Endometrial microvascular endothelial cells (primary cell): Measurements from ENCODE around the gene RGS16. TPM values are rescaled to one million over a fixed set of nuclear protein-coding genes. Genes with fewer than 3 reads are reported as not detected.

Experiments
- in situ Hi-C: cut with HindIII; loops from 2 replicates; pipeline ENCODE4 v1.10.0; 2017; ENCODE audit warnings: low sequenced_read_pairs, low pct_unique_long_range_greater_than_20kb; ENCODE audit errors: inconsistent ontology term
- total RNA-seq: library from RNA; depleted of rRNA; stranded (reverse); fragments of >200 nt; gene quantifications from one replicate; pipeline ENCODE4 v1.2.3, GENCODE V29; 2015; ENCODE audit errors: inconsistent ontology term

RGS16 gene
- total RNA-seq, 1 donor from 2014 or later: not detected

DNA sequence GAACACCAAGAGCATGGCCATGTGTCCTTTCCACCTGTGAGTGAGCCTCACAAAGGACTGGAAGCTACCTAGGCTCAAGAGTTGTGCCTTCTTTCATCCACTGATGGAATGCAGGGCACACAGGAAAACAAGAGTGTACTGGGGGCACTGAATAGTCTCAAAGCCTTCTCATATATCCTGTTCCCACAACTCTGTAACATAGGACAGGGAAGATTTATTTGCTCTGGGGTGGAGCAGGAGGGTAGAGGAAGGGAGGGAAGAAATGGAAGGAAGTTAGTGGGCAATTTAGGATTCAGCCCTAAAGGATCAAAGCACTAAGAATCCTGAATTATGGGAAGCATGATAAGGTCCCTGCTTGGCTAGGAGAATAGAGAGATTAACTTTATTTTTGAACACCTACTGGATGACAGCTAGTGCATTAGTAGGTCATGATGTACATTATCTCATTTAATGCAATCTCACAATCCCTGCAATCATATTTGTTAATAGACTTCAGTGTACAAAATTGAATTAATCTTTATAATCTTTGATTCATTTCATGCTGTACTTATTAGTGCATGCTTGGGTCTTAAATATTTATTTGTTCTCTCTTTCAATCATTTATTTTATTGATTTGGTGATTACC, 27.0 kb upstream of the RGS16 start:
- in situ Hi-C loops: no loop called here

DNA sequence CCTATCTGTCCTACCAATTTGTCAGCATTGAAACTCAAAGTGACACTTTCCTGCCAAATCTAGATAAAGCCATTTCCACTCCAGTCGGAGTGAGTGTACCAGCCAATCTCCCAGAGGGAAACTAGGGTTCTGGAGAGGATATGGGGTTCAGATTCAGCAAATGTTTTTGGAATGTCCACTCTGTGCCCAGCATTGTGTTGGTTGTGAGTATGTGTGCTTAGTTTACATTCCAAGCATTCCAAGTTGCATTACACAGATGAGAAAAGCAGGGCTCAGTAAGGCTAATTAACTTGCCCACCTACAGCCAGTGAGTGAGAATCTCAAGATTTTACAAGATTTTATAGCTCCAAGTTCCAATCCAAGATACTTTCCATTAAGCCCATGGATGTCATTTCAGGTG, 26.4 kb upstream of the RGS16 start:
- in situ Hi-C loops: no loop called here

DNA sequence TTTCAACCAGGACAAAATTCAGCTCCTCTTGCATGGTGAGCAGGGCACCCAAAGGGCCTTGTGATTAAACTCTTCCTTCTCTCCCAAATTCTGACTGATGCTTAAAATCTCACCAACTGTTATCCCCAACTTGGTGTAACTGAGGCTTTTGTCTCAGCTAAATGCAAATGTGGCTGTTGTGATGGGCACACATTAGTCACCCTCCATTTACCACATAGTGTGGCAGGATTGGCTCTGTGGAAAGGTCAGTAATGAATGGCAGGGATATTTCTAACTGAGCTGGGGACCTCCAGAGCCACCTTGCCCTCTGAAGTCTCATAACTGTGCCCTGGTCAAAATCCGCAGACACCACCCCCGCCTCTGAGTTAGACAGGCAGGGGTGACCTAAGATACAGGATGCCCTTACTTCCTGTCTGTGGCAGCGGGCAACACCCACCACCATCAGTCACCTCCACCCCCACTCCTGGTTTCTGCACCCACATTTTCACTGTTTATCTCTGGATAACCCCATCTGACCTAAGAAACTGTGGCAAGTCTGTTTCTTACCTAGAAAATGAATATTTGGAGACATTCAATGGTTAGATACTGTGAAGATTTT, 25.4 kb upstream of the RGS16 start:
- in situ Hi-C loops: no loop called here

DNA sequence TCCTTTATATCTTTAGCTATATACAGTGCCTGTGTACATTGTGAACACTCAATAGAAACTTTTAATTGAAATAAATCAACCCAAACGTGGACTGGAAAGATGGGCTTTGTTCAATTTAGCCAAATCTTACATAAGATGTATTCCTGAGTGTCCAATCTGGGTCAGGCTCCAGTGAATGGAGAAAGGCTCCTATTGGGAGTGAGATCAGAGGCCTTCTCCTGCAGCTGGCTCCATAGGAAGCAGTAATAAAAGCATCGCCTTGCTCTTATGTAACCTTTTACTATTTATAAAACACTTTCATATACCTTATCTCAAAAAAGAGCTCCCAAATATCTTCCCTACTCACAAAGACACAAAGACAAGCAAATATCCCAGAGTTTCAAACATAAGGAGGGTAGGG, 24.9 kb upstream of the RGS16 start:
- in situ Hi-C loops: no loop called here

DNA sequence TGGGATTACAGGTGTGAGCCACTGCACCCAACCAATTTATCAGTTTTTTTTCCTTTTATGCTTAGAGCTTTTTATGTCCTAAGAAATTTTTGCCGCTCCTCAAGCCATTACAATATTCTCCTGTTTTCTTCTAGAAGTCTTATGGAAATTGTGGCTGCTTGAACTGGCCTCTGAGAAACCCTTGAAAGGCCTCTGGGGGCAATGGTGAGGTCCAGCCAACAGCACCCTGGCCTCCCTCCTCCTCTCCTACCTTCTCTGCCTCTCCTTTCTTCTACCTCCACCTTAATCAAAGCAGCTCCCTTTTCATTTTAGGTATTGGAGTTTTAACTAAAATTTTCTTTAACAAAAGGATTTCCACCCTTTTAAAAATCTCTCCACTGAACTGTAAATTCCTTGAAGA, 24.5 kb upstream of the RGS16 start:
- in situ Hi-C loops: no loop called here

DNA sequence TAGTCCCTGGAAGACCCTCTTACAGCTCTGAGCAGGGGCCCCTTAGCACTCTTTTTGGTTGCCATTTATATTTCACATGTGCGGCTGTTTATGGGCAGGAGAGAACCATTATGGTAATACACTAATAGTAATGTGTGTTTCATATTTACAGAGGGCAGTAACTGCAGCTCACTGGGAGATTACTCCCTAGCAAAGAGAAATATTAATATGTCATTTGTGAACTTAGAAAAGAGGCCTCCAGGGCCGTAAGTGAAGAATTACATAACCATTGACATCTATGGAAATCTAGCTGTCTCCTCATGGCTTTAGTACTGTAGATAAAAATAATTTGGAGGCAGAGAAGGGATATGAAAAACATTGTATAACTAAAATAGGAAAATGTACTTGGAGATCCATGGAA, 23.4 kb upstream of the RGS16 start:
- in situ Hi-C loops: no loop called here

DNA sequence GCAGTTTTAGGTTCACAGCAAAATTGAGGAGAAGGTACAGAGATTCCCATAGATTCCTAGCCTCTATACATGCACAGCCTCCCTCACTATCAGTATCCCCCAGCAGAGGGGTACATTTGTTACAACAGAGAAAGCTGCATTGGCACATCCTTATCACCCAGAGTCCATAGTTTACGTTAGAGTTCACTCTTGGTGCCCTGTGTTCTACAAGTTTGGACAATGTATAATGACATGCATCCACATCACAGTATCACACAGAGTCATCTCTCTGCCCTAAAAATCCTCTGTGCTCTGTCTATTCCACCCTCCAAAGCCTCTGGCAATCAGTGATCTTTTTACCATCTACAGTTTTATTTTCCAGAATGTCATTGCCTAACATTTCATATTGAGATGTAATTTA, 22.3 kb upstream of the RGS16 start:
- in situ Hi-C loops: no loop called here

DNA sequence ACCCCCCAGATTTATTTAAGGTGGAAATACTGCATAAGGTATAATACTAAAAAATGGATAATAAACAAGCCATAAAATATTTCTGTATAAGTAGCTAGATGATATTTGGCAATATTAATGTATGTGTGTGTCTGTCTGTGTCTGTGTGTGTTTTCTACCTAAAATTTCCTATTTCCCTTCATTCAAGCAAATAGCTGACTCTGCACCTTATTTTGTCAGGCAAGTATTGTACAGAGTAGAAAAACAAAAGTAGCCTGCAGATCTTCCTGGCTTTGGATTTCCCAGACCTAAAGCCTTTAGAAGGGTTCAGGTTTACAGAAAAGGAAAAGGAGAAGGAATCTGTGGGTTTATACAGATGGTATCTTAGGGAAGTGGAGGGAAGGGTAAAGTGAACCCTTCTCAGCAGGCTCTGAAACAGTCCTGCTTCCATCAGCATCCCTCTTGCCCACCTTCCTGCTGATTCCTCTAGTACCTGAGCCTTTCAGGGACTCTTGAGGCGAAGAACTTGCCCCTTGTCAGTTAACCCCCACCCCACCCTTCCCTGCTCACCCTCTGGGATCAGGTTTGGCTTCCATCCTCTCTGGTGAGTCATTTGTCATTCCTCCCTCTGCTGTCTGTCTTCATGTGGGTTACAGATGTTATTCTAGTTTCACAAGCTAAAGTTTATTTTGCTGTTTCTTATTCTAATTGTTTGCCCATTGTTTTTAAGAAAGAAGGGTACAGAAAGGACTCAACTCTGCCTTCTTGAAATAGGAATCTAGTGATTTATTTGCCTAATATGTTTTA, 21.7 kb upstream of the RGS16 start:
- in situ Hi-C loops: no loop called here

DNA sequence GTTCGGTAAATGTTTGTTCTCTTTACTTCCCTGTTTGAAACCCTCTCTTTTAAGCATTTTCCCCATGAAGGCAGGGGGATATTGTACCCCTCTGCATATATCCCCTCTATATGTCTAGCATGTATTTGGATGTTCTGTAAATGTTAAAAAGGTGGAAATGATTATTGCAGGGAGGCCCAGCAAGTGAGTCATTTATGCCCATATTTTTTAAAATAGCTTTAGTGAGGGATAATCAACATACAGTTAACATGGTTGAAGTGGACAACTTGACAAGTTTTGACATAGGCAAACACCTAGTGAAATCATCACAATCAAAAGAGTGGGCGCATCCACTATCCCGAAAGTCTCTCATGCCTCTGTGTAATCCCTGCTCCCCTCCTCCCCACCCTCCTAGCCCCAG, 20.8 kb upstream of the RGS16 start:
- in situ Hi-C loops: no loop called here

DNA sequence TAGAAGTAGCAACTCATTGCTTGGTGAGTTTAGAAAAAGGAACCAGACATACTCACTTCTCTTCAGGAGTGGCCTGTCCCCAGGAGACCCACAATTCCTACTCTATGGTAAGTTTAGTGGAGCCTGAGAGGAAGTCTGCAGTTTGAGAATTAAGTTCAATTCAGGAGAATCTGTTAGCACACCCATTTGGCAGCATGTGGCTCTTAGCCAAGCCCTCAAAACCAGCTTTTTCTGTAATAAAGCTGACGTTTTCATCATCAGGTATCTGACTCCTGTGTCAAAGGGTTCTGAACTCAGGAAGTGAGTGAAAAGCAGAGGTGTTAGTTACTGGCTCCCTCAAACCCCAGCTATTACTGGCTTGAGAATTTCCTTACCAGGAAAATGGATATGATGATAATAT, 20.4 kb upstream of the RGS16 start:
- in situ Hi-C loops: no loop called here

DNA sequence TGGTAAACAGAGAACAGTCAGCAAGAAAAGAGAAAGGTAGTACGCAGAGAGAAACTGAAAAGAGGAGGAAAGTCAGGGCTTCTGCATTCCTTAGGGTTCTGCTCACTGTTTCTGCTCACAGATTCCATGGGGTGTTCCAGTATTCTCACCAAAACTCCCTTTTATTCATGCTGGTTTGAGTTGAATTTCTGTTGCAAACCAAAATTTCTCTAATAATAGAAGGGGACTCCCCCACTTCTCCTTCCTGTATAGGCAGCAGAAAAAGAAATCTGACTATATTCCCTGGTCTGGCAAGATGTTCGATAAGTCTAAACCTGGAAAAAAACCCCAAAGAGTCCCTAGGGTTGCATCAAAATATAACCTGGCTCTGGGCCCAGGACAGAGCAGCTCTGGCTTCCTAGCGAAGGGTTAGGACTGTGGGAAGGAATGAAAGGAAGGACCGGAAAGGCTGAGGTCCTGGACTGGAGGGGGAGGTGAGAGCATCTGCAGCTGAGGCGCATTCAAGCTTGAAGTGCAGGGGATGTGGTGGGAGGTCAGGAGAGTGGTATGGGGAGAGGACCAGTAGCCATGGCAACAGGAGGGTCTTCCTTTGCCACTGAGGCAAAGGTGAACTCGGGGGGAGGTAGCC, 18.8 kb upstream of the RGS16 start:
- in situ Hi-C loops: no loop called here

DNA sequence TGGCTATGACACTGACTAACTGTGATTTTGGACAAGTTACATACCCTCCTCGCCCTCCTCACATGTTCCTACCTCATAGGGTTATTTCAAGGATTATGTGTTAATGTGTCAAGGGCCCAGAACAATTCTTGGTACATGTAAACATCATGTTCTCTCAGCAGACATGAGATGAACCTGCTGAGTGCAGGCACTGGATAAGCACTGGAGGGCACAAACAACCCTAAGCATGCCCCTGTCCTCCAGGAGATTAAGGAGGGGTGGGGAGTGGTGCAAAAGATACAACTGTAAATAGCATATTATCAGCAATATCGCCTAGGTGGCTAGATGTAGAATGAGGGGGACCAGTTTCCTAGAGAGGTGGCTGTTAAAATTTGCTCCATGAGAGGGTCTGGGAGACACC, 17.7 kb upstream of the RGS16 start:
- in situ Hi-C loops: no loop called here

DNA sequence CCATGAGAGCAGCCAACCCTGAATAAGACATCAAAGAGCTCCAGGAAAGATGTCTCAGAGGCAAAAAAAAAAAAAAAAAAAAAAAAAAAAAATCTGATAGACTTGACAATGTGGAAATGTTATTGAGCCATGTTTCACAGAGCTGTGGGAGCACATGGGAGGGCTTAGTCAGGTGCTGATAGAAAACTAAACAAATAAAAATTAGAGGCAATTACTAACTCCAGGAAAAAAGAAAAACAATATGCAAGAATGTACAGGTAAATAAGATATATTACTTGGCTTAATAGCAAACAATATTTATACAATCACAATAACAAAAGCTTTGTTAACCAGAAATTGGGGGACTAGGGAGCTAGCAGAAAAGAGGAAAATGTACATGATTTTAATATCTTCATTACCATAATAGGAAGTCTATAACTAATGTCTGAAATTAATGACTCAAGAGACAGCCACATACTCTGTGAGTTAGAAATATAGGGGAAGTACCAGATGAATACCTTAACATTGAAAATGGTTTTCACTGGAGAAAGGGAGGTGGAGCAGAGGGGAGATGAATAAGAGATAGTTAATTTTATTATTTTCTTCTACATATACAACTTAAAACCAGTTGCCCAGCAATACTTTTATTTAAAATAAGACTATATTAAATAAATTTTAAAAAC, 16.9 kb upstream of the RGS16 start:
- in situ Hi-C loops: no loop called here

DNA sequence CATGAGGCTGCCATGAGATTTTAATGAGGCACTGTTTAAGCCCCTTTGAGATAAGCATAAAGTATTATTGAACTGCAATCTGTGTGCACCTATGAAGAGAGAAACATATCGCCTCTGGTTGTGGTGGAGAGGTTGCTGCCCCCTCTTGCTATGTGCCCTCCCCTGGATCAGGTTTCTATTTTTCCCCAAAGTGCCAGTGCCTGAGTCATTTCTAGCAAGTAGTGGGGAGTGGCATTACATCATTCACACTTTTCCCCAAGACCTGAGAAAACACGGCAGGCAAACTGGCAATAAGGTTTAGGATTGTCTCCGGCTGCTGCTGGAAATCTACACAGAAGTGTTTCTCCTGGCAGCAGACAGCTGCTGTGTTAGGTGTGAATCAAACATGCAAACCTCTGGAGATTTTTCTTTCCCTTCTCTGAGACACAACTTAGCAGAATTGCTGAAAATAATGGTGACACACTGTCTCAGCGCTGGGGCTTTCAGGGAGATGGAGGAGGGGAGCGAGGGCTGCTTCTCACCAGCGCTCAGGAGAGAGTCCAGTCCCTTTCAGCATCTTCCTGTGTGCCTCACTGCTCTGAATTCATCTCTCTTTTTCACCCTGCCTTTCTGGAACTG, 13.7 kb upstream of the RGS16 start:
- in situ Hi-C loops: no loop called here

DNA sequence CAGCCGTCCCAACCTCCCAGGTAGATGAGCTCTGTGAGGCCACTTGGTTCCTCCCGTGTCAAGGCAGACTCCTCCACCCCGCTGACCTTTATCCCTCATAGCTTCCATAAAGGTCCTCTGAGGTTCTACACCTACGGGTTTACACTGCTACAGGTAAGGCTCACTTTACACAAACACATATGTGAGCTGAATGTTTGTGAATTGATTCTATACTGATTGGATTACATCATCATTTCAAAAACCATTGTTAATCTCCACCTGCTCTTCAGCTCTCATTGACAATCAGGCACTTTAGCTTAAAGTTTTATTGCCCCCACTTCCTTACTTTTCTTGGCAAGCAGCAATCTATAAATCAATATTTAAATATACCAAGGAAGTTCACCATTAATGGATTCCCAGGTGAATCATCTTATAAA, 12.8 kb upstream of the RGS16 start:
- in situ Hi-C loops: no loop called here

DNA sequence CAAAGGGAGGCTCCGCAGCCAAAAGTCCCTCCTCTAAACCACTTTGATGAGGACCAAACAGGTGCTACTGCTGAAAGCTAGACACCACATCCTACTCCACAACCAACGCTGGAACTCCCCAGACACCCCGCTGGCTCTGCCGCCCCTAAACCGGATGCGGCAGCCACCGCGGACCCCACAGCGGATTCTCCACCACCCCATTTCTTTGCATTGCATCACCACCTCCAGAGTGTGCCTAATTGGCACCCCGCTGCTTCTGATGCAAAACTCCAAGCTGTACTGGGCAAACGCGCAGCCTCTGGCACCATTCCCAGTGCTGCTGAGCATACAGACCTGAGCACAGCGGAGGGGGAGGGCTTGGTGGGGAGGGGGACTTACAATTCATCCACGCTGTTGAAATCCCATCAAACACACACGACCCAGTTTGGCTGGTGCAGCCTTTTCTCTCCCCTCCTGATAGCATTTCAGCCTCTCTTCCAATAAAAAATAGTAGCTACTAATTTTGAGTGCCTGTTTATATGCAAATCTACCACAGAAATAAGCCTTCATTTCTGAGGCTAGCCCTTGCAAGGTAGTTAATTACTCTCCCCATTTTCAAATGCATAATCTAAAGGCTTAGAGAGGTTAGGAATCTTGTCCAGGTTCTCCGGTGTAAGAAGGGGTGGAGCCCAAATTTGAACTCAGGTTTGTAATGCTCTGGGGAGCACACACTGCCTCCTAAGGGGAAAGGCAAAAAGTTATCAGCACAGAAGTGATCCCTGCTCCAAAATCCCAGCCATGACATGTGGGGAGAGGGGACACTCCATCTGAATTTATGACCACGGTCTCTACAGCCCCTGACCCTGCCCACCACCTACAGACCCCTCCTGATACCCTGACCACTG, 12.2 kb upstream of the RGS16 start:
- in situ Hi-C loops: no loop called here

DNA sequence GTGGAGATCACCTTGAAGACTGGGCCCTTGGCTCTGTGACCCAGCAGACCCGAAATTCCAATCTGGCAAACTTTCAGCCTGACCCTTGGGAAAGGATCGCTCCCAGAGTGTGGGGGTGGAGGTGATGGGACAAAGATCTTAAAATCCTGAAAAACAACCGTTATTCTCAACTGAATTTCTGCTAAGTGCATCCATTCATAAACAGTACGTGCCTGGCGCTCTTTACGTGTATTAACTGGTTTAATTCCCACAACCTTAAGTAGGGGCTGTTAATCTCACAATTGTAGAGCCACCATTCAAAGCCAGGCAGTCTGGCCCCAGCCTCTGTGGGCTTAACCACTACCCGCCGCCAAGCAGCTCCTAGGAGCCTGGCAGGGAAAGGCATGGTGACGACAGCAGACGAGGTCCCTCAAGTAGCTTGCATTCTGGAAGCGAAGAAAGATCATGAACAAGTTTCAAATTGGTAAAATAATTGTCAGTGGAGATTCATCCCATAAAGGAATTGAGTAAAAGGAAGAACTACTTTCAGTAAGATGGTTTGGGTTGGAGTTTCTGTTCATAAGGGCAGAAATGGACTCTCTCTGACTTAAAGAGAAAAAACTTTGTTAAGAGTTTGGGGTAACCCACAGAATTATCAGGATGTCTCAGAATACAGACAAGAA, 11.4 kb upstream of the RGS16 start:
- in situ Hi-C loops: no loop called here
